Upper lobe of left lung (tissue), 4 donors: ENCODE measurements around the gene SIDT1.

Experiments
- EP300 ChIP-seq, 4 donors: sonication (generic); formaldehyde crosslinking; IDR thresholded peaks; one replicate each; pipeline ENCODE4 v1.5.1; 2017; ENCODE audit warnings: antibody characterized with exemption in 4 of 4, control low read depth in 2 of 4
- POLR2AphosphoS5 ChIP-seq, 2 donors: sonication (generic); formaldehyde crosslinking; IDR thresholded peaks; one replicate each; pipeline ENCODE4 v1.5.1; 2017; ENCODE audit warnings: antibody characterized with exemption in 2 of 2

- TF ChIP-seq POLR2AphosphoS5 (IDR thresholded peaks at IDR 0.05) (no peak), EP300 (IDR thresholded peaks at IDR 0.05) (no peak)
These were observed 16.1 kb downstream of the SIDT1 start for GRCh38 chr3:113548501-113548900.
